SKM-1 (cell line): ENCODE measurements around the gene KCNJ12.
"Not testable (repeated sequence)": the region's sequence is repeated elsewhere in the genome, so short reads cannot be mapped to it uniquely, and the experiment has no call there.

Experiments used
- DNase-seq: peaks from one replicate; lab custom pipeline; 2025; ENCODE audit not compliant: unreplicated experiment; lab: John Stamatoyannopoulos, UW

The KCNJ12 gene

DNA sequence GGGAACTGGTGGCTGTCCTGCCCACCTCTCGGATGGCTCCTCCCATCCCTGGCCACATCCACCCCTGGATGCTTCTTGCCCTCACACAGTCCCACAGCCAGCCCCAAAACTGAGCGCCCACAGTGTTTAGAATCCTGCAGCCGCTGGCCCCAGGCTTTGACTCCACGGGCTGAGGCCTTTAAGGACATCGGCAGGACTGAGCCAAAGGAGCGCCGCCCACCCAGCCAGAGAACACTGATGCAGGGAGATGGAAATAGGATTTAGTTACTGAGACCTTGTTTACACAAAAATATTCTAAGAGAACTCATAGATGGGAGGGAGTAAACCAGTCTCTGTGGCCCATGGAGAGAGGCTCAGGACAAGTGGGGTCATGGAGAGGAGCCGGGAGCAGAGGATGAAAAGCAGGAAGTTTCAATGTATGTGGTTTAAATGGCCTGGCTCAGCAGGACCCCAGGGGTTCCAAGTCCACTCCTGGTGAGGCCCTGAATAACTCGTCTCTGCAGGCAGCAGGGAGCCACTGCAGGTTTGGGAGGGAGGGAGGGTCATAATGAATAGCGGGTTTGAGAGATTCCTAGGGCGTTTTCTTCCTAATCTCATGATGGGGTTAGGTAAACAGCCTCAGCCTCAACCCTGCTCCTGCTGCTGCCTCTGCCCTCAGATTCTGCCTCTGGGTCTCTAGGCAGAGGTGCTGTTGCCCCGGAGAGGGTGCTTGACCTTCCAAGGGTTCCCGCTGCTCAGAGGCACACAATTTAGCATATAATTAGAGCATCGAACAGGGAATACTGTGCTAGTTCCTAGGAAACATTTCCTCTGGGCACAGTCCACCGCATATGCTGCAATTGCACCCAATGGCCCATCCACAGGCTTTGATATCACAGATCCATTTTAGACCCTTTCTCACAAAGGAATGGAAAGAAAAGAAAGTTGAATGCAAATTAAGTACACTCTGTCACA lies 61.0 kb downstream of the KCNJ12 start:
- not testable (repeated sequence) for DNase-seq

DNA sequence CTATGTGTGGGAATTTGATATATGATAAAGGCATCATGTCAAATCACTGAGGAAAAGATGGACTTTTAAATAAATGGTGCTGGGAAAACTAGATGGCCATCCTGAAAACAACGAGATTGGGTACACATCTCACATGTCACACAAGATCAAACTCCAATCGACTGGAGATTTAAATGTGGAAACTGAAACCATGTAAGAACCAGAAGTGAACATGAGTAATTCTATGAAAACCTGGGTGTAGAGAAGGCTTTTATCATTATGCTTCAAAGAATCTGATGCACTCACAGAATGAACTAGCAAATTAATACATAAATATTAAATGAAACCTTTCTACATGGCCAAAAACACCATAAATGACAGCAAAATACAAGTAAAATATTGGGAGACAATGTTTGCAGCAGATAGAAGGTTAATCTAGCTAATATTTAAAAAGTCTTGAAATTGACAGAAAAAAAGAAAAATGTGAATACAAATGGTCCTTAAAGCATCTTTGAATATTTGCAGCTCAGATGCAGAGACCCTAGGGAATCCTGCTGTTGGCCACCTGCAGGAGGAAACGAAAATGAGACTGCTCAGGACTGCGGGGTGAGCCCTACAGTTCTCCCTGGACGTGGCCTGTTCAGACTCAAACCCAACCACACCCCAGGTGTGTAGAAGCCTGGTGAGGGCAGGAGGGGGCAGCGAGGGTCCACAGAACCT lies 62.3 kb downstream of the KCNJ12 start:
- DNase-seq = not testable (repeated sequence)

DNA sequence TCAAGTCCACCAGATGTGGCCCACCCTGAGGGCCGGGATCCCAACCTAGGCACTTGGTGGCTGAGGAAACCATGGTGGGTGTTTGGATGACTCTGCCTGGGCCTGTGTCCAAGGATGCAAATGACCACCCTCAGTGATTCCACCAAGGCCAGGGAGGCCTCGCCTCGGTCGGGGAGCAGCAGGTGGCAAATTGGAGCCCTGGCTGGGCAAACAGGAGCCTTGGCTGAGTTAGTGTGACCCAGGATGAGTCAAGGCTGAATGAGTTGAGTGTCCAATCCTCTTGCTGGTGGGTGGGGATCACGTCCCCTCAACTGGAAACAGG lies 62.8 kb downstream of the KCNJ12 start:
- not testable (repeated sequence) for DNase-seq

DNA sequence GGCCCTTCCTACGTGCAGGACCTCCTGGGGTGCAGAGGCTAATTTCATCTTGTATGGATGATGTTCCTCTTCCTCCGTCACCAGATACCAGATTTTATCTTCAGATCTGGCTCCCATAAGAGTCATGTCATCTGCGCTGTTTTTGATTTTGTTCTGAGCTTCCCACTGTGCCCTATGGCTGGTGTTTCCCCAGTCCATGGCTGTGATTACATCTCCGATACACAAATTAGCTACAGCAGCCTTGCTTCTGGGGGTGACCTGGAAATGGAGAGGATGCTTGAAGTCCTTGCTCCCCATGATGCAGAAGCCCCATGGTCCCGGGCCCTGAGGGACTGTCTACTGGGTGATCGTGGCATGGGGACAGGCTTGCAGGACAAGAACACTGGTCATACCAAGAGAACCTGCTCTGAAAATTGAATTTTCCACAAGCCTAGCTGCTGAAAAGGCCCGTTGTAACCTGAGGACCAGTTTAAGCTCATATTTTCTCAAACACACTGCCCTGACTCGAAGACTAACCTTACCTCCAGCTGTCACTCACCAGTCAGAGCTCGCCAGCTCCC lies 69.0 kb downstream of the KCNJ12 start:
- DNase-seq = no peak

DNA sequence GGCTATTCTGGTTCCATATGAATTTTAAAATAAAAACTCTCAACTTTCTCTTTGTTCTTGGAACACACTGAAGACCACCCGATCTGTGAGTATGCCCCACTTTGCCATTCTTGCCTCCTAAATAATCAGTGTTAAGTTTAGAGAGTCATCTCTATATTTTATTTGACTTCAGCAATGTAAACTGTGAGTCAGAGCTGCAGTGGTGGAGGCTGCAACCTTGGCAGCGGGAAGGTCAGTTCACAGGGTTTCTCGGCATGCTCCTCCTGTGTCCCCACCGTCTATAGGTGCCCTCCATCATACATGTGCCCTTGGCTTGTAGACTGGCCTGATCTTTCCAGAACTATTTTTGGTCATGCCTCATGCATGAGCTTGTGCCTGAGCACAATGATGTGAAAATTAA lies 71.4 kb downstream of the KCNJ12 start:
- DNase-seq = not testable (repeated sequence)

DNA sequence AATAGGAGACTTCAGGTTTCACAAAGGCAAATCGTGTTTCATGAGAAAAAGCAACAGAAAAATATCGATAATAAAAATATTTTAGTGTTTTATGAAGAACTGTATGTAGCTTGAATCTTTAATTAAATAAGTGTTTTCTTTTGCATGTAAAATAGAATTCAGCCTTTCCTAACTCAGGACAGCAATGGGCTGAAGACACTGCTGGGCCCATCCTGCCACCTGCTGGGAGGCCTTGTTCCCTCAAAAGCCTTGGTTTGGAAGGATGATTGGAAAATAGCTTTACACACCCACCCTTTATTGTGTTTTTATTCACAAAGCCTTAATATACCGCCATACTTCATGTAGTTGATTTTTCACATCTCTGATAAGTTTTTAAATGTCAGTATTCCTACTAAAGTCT lies 73.7 kb downstream of the KCNJ12 start:
- not testable (repeated sequence) for DNase-seq

DNA sequence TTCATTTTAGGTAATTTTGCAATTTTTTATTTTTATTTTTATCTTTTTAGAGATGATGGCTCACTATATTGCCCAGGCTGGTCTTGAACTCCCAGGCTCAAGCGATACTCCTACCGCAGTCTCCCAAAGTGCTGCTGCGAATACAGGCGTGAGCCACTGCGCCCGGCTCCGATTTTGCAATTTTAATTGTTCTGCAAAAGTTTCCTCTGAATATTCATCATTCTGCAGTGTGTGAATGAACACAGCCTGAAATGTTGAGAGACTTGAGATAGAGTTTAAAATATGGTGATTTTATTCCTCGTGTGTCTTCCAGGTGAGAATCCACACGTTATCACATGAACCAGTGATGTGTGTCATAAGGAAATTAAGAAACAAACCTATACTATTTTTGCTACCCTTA lies 75.8 kb downstream of the KCNJ12 start:
- DNase-seq = no peak

DNA sequence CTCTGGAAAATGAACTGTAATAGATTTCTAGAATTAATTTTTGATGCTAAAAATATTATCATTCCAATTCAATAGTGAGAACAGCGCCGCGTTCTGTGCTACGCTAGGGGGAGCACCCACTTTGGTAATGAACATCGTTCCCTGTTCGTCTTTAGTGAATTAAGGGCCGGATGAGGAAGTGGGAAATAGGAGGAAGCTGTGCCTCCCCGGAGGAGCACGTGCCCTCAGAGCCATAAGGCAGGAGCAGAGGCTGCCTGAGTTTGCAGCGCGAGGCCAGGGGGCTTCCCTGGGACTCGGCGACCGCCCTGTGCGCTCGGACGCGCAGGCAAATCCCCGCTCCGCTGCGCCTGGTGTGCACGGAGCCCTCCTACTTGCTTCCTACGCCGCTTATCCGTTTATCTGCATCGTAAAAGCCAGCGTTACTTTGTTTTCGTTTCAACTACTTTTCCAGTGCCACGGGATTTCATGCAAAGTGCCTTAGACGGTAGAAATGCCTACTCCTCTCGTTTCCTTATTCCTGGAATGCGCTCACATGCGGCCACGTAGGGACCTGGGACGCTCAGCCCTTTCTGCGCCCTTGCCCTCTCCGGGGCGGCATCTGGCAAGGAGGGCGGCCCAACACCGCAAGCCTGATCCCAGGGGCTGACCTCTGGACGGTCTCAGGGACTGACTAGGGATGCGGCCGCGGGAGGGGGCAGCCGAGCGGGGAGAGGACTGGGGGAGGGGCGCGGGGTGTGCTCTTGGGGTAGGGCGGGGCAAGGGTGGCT lies 76.4 kb downstream of the KCNJ12 start:
- DNase-seq = peak; percentile 82

DNA sequence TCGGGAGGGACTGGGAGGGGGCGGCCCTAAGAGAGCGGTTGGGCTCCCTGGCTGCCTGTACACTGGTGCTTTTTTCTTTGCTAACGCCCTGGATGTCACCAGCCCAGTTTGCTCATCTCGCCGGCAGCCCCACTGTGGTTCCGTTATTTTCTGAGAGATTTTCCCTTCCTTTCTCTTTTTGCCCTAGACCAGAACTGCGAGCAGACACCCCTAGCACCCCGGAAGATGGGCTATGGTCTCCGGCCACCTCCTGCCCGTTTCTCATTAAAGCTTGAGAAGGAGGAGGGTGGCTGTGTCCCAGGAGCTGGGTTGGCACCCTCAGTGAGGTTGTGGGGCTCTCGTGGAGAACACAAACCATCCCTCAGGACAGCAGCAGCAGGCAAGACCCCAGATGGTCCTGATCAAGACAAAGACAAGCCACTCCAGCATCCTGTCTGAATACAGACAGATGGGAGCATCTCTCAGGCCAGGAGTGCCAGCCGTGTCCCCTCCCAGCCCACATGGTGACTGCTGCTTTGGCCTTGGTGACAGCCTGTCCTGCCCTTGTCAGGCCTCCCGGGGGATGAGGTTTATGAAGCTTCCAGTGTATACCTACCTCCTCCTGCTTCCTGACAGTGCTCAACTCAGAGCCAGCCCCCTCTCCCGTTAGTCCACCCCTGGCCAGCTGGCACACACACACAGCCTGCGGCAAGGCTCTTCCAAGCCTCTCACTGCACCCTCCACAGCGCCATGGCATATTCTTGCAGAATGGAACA lies 77.2 kb downstream of the KCNJ12 start:
- DNase-seq = no peak

DNA sequence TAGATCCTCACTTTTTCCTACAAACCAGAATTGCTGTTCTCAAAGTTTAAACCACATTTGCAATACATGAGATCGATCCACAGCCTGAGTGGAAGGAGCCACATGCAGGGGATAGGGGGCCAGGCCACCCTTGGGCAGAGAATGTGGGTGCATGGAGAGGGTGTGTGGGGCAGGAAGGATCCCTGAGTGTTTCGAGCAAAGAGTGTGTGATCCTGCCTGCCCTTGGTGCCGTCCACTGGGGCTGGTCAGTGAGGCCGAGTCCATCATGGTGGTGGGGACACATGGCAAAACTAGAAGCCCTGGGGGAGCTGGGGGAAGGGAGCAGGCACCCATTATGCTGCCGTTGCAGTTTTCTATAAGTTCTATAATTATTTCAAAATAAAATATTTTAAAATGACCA lies 77.8 kb downstream of the KCNJ12 start:
- not testable (repeated sequence) for DNase-seq

DNA sequence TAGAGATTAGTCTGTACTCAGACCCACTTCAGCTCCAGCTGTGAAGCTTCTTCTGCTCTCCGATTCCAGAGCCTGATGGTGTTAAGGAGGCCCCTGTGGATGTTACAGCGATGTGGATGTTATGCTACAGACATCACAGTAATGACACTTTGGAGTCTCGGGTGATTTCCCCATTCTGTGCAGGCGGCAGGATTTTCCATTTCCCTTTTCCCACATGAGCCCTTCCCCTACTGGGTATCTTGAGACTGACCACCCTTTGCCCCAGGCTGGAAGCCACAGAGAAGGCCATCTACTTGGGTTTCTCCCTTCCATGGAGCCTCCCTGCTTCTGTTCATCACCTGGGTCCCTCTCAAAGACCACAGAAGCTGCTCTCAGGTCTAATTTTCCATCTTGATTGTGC lies 78.3 kb downstream of the KCNJ12 start:
- no peak for DNase-seq

DNA sequence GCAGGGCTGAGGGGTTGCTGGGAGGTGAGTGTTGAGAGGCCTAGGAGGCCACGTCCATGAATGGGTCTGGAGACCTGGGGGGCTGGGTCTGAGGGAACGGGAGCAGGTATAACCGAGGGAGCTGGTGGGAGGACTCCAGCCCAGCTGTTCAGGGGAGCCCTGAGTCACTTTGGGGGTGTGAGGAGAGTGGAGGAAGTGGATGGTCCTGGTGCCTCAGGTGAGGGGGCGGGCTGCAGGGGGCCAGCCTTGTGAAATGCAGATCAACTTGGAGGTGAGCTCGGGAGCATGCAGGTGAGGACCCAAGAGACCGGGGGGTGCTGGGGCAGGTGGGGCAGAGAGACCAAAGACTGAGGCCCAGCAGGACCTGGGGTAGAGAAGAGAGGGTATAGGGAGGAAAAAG lies 79.6 kb downstream of the KCNJ12 start:
- no peak for DNase-seq

DNA sequence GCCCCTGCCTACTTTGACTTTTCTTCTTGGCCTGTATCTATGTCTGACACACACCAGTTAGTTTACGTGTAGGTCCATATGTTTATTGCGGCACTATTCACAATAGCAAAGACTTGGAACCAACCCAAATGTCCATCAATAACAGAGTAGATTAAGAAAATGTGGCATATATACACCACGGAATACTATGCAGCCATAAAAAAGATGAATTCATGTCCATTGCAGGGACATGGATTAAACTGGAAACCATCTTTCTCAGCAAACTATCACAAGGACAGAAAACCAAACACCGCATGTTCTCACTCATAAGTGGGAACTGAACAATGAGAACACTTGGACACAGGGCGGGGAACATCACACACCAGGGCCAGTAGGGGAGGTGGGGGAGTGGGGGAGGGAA lies 80.3 kb downstream of the KCNJ12 start:
- not testable (repeated sequence) for DNase-seq

DNA sequence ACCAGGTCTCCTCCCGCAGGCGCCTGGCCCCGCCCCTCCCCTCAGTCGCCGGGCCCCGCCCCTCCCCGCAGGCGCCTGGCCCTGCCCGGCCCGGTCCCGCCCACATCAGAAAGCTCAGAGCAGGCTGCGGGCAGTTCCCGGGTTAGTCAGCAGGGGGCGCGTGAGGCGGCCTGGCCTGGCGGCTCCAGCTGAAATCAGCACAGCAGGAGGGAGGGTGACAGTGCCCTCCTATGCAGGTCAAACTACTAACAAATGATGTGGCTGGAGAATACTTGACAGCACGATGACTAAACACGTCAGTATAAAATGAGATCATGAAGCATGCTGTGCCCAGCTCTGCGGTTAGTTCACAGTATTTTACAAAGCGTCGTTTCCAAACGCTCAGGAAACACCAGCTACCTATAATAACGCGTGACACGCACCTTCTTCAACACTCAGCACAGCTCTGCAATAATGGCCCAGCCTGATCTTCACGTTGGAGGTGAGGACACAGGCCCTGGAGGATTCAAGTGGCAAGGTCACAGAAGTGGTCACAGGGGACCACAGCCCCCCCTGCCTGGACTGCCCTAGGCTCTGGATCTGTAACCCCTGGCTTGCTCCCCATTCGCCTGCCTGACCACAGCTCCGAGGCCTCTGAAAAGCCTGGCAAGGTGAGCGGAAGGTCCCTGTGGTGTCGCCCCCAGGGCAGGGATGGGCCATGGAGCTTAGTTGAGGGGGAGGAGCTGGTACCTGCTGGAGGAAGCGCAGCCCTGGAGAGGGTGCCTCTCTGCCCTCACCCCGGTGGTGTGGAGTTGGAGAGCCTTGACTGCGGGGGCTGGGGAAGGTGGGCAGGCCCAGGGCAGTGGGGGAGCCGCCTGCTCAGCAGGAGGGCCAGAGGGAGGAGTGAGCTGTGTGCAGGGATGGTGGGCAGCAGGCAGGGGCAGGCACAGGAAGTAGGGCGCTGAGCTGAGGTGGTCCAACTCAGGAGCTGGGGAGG lies 81.2 kb downstream of the KCNJ12 start:
- DNase-seq = peak; percentile 61

DNA sequence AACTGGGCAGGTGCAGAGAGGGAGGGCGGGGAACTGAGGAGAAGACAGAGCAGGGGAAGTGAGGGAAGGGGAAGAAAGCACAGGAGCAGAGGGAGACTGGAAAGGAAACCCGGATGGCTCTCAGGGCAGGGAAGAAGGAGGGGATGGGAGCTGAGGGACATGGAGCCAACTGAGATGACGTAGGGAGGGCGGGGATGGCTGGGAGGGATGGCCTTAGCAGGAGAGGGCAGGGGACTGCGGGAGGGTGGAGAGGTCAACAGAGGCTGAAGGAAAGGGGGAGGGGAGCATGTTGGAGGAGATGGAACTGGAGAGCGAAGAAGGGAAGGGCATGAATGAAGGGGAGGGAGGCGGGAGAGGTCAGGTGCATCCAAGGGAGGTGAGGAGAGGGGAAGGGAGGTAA lies 81.9 kb downstream of the KCNJ12 start:
- DNase-seq = no peak

DNA sequence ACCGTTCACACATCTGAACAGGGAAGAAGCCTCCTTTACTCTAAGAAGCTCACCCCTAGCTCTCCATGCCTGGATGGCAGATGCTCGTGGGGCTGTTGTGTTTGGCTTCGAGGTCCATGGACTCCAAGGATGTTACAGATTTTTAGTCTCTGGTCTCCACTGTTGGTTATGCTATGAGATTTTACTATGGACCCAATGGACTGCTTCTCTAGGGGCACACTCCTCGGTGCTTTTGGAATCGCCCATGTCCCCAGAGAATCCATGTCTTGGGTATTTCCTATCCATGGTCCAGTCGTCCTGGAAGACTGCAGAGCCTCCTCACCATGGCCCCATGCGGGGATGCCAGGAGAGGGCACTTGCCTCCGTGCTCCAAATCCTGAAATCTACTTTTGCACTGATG lies 83.4 kb downstream of the KCNJ12 start:
- no peak for DNase-seq

DNA sequence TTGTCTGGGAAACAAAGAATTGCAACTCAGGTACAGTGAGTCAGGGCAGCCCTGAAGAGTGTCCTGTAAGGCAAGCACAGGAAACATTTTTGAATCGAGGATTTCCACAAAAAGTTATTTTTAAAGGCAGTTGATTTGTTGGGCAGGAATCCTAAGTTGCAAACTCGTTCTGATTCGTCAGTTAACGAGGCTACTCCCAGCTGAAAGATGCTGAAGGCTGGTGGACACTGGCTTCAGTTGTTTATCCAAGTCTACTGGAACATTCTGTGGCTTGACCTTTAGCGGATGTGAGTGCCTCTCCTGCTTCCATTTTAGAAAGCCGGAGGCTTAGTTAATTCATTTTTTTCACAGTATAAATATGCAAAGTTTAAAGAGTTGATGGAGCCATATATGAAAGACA lies 84.2 kb downstream of the KCNJ12 start:
- DNase-seq = no peak

DNA sequence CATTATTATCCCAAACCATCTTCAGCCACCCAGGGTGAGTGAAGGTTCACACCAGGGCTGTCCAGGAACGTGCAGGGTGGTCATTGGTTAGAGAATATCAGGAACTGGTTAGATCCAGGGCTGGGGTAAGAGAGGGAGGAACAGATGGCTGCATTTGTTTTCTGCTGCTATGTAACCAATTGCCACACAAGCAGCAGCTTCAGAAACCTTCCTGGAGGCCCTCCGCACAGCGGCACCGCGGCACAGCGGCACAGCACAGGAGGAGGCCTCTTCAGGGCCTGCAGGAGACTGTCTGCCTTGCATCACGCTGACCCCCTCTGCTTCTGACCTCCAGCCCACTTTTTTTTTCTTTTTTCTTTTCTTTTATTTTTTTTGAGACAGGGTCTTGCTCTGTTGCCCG lies 86.1 kb downstream of the KCNJ12 start:
- no peak for DNase-seq

DNA sequence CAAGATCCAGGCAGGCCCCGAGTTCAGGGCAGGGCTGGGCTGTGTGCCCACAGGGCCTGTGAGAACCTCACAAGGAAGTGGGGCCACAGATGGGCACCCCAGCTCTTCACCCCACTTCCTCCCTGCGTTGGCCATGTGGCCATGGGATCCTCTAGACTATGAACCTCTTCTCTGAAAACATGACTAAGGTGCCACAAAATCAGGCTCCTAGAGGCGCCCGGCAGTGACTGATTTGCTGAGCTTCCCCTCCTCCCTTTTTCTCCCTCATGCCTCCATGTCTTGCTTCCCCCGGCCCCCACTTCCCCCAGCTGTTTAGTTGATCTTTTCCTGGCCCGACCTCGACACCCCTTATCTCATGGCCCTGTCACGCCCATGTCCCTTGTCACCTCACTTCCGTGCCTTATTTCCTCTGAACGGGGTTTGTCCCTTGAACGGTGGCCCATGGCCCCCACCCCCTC lies 87.1 kb downstream of the KCNJ12 start:
- no peak for DNase-seq
